MV-4-11 (cell line): ENCODE results near the gene ABLIM3.

Source experiments
- DNase-seq: peaks from one replicate; lab custom pipeline; 2025; lab: John Stamatoyannopoulos, UW

The ABLIM3 gene

GRCh38 chr5:149141224-149141956, at the start of gene ABLIM3:
Gene ABLIM3 (plus strand): TSS chr5:149141493. CDS start chr5:149142096, 603 bp downstream.
- peak; percentile 2 for DNase-seq

- no peak for DNase-seq
These were observed 47.7 kb upstream of the ABLIM3 start for GRCh38 chr5:149093625-149094024.

DNA sequence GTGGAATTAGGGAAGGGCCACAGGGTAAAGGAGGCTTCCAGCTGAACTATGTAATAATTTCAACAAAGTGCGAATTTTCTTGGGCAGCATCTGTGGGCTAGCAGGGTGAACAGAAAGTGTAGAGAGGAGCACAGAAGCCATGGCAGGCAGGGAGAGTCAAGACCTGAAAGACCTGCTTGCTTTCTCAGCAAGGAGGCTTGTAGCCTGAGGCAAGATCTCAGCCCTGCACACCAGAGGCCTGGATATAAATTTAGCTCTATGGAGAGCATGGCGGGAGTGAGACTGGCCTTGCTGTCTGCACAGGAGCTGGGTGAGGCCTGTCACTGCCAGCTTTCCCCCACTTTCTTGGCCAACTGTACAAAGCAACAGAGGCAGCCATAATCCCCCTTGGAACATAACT, 46.3 kb upstream of the ABLIM3 start:
- DNase-seq = no peak

GRCh38 chr5:149099920-149100319, 41.4 kb upstream of the ABLIM3 start:
- DNase-seq = no peak

GRCh38 chr5:149100331-149100730, 41.0 kb upstream of the ABLIM3 start:
- no peak for DNase-seq

DNA sequence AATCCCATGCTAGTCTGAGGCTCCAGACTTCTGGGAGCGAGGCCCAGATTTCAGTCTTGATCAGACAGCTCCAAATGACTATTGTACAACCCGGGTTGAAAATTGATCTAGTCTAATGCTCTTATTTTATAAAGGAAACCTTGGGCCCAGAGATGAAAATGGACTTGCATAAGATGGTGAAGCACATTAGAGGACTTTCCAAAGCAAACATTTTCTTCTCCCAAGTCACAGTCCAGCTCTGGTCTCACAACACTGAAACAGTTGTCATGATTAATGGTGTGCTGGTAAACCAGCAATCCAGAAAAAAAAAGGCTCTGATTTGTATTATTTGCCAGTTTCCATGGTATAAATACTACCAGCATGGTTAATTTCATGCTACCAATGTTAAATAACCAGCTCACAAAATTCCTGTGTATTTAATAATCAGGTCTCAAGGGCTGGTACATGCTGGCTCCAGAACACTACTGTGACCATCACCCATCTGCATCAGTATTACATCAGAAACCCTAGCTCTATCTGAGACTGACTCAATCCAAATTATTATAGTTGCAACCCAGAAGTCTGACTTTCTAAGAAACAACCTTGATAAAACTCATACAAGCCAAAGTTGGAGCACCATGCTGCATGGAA, 32.5 kb upstream of the ABLIM3 start:
- no peak for DNase-seq

GRCh38 chr5:149110406-149110805, 30.9 kb upstream of the ABLIM3 start:
- no peak for DNase-seq

DNA sequence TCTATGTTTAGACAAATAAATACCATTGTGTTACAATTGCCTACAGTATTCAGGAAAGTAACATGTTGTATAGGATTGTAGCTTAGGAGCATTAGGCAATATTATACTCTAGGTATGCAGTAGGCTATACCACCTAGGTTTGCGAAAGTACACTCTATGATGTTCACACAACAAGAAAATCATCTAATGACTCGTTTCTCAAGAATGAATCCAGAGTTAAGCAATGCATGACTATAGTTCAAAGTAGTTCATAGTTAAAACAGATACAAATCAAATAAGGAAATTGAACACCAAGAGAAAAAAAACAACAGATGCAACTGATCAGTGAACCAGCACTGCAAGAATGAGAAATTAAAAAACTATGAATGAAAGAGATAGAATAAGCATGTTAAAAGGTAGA, 27.6 kb upstream of the ABLIM3 start:
- DNase-seq = peak; percentile 1

GRCh38 chr5:149114403-149115312, 26.6 kb upstream of the ABLIM3 start:
- DNase-seq = peak; percentile 60

- no peak for DNase-seq
These were observed 23.3 kb upstream of the ABLIM3 start for GRCh38 chr5:149117970-149118369.

DNA sequence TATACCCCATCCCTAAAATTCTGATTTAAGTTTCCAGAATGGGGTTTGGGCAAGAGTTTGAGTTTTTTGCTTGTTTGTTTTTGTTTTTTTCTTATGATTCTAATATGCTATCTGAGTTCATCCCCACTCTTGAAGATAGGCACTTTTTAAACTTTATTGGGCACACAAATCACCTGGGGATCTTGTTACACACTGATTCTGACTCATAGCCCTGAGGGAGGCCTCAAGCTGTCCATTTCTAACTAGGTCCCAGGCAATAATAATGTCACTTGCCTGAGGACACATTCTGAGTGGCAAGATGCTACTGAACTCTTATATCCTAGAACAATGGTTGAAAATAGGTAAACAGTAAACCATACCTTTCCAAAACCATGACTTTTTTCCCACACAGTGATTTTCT, 22.8 kb upstream of the ABLIM3 start:
- DNase-seq = no peak

DNA sequence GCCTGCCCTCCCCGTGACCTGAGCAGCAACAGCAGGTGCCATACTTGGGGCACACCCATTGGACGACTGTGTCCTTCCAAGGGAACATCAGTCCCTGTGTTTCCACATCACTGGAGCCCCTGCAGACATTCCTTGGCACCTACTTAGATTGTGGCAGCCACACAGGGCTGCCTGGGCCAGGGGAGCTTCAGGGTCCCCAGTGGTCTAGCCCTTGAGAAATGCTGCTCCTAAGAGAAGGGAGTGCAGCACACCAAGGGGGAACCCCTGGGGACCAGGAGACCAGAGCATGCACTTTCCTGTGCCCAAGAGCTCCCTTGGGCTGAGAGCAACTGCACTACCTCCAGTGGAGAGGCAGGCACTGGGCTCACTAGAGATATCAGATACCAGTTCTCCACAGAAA, 20.1 kb upstream of the ABLIM3 start:
- DNase-seq = no peak

GRCh38 chr5:149123211-149123610, 18.1 kb upstream of the ABLIM3 start:
- no peak for DNase-seq

GRCh38 chr5:149125386-149125891, 15.9 kb upstream of the ABLIM3 start:
- DNase-seq = no peak

GRCh38 chr5:149126906-149127305, 14.4 kb upstream of the ABLIM3 start:
- no peak for DNase-seq

GRCh38 chr5:149127394-149127955, 13.8 kb upstream of the ABLIM3 start:
- DNase-seq = no peak

DNA sequence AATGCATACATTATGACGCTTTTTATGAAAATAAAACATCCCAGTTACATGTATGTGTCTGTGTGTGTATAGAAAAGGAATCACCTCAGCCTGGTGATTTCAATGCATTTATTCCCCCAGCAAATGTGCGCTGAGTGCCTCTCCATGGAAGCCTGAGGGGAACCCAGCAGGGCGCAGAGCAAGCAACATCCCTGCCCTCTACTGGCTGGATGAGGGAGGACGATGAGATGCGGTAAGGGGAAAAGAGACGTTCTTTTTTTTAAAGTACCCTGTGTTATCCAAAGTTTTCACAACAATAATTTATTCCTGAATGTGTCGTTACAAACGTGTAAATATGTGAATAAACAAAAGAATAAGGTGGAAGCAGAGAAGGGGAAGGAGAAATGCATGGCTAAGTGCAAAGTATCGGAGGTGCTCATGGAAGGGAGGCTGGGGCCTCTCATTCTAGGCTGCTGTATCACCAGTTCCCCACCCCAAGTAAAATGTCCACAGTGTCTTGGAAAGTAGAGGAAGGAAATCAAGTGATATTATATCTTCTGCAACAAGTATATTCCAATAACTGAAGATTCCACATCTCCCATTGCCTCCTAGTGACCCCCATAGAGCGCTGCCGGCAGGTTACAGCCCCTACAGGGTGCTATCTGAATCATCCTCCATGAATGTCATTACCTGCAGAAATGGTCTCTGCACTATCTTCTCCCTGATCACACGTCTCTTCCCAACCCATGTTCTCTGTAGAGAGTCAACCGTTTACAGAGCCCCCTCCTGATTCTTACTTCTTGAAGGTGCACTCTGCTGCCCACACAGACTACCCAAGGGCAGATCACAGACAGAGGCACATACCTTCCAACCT, 13.0 kb upstream of the ABLIM3 start:
- DNase-seq = peak; percentile 15

- no peak for DNase-seq
These were observed 12.1 kb upstream of the ABLIM3 start for GRCh38 chr5:149129181-149129580.

- DNase-seq = no peak
These were observed 11.0 kb upstream of the ABLIM3 start for GRCh38 chr5:149130121-149130914.

DNA sequence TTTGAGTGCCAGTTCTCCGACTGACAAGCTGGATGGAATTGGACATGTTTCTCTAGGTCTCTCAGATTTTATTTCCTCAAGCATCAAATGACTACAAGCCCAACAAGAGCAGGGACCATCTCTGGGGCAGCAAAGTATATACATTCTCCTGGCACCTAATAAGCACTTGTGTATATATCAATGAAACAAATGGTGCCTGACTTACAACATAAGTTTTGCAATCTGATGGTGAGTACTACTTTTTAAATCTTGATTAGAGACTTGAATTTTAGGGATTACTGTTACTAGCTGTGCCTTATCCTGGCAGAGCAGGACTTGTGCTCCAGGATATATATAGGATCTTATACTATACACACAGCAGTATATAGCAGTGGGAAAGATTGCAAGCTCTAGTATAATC, 8.8 kb upstream of the ABLIM3 start:
- no peak for DNase-seq
